ENCODE measurements around the gene ZFYVE28.

ZFYVE28 gene

GRCh38 chr4:2251795-2252529 is 166.5 kb downstream of the ZFYVE28 start:
- no peak for DNase-seq (ENCODE audit: low read depth in 1 of 2, low spot score in 1 of 2)
- in situ Hi-C loops (cut with HindIII; ENCODE audit: low pct_unique_long_range_greater_than_20kb, low sequenced_read_pairs) = no loop called here
- no peak for TF ChIP-seq JUND (IDR thresholded peaks at IDR 0.05; ENCODE audit: low read depth)

GRCh38 chr4:2251073-2251794 is 167.2 kb downstream of the ZFYVE28 start:
- in situ Hi-C loops (cut with HindIII; ENCODE audit: low pct_unique_long_range_greater_than_20kb, low sequenced_read_pairs) = no loop called here
- TF ChIP-seq JUND (IDR thresholded peaks at IDR 0.05; ENCODE audit: low read depth) = no peak
- no peak for DNase-seq (ENCODE audit: low read depth in 1 of 2, low spot score in 1 of 2)

- in situ Hi-C loops (cut with HindIII; ENCODE audit: low pct_unique_long_range_greater_than_20kb, low sequenced_read_pairs) = no loop called here
- DNase-seq (ENCODE audit: low read depth in 1 of 2, low spot score in 1 of 2) = no peak
- TF ChIP-seq JUND (IDR thresholded peaks at IDR 0.05; ENCODE audit: low read depth) = no peak
Measured at GRCh38 chr4:2250357-2251072, 167.9 kb downstream of the ZFYVE28 start.

GRCh38 chr4:2249526-2250356 is 168.7 kb downstream of the ZFYVE28 start:
- DNase-seq (ENCODE audit: low read depth in 1 of 2, low spot score in 1 of 2) = no peak
- no peak for TF ChIP-seq JUND (IDR thresholded peaks at IDR 0.05; ENCODE audit: low read depth)
- in situ Hi-C loops (cut with HindIII; ENCODE audit: low pct_unique_long_range_greater_than_20kb, low sequenced_read_pairs) = no loop called here

- TF ChIP-seq JUND (IDR thresholded peaks at IDR 0.05; ENCODE audit: low read depth) = no peak
- DNase-seq (ENCODE audit: low read depth in 1 of 2, low spot score in 1 of 2) = no peak
- in situ Hi-C loops (cut with HindIII; ENCODE audit: low pct_unique_long_range_greater_than_20kb, low sequenced_read_pairs) = no loop called here
Measured at GRCh38 chr4:2248821-2249261, 169.6 kb downstream of the ZFYVE28 start.

- in situ Hi-C loops (cut with HindIII; ENCODE audit: low pct_unique_long_range_greater_than_20kb, low sequenced_read_pairs) = no loop called here
- DNase-seq (ENCODE audit: low read depth in 1 of 2, low spot score in 1 of 2) = no peak
- TF ChIP-seq JUND (IDR thresholded peaks at IDR 0.05; ENCODE audit: low read depth) = no peak
Measured at GRCh38 chr4:2248044-2248780, 170.2 kb downstream of the ZFYVE28 start.

- TF ChIP-seq JUND (IDR thresholded peaks at IDR 0.05; ENCODE audit: low read depth) = no peak
- no peak for DNase-seq (ENCODE audit: low read depth in 1 of 2, low spot score in 1 of 2)
- in situ Hi-C loops (cut with HindIII; ENCODE audit: low pct_unique_long_range_greater_than_20kb, low sequenced_read_pairs) = no loop called here
Measured at GRCh38 chr4:2247128-2248043, 171.1 kb downstream of the ZFYVE28 start.

GRCh38 chr4:2246384-2247127 is 171.9 kb downstream of the ZFYVE28 start:
- in situ Hi-C loops (cut with HindIII; ENCODE audit: low pct_unique_long_range_greater_than_20kb, low sequenced_read_pairs) = no loop called here
- no peak for DNase-seq (ENCODE audit: low read depth in 1 of 2, low spot score in 1 of 2)
- no peak for TF ChIP-seq JUND (IDR thresholded peaks at IDR 0.05; ENCODE audit: low read depth)

- DNase-seq (ENCODE audit: low read depth in 1 of 2, low spot score in 1 of 2) = no peak
- in situ Hi-C loops (cut with HindIII; ENCODE audit: low pct_unique_long_range_greater_than_20kb, low sequenced_read_pairs) = no loop called here
- no peak for TF ChIP-seq JUND (IDR thresholded peaks at IDR 0.05; ENCODE audit: low read depth)
Measured at GRCh38 chr4:2245787-2246275, 172.6 kb downstream of the ZFYVE28 start.

Measured in T47D (cell line).